Chondrocyte (in vitro differentiated cells): ENCODE results near the gene DLG2. TPM values are rescaled to one million over a fixed set of nuclear protein-coding genes. Genes with fewer than 3 reads are reported as not detected.

Source experiments
- DNase-seq: peaks from one replicate; pipeline ENCODE4 v3.0.0; 2021; ENCODE audit warnings: mixed read lengths, low spot score
- H3K27ac Mint-ChIP-seq: one replicate; pipeline ENCODE4 v1.8.0; 2021; ENCODE audit warnings: mild to moderate bottlenecking, moderate library complexity, mixed read lengths; ENCODE audit not compliant: unreplicated experiment
- H3K27me3 Mint-ChIP-seq: 2 replicates; pipeline ENCODE4 v1.8.0; 2021; ENCODE audit warnings: low read depth, mixed read lengths
- H3K36me3 Mint-ChIP-seq: 2 replicates; pipeline ENCODE4 v1.8.0; 2021; ENCODE audit warnings: low read depth, mixed read lengths
- H3K4me1 Mint-ChIP-seq: 2 replicates; pipeline ENCODE4 v1.8.0; 2021; ENCODE audit warnings: low read depth, mild to moderate bottlenecking, mixed read lengths
- H3K4me3 Mint-ChIP-seq: one replicate; pipeline ENCODE4 v1.8.0; 2021; ENCODE audit warnings: mild to moderate bottlenecking, moderate library complexity, mixed read lengths; ENCODE audit not compliant: unreplicated experiment
- H3K9me3 Mint-ChIP-seq: 2 replicates; pipeline ENCODE4 v1.8.0; 2021; ENCODE audit warnings: low read depth, mixed read lengths
- total RNA-seq: library from RNA; stranded (reverse); gene quantifications from 3 replicates; pipeline ENCODE4 v1.2.1, GENCODE V29; 2021
- TF ChIP-seq, protein P1 (sequence below): fragments of 200-600 bp; sonication (generic); IDR thresholded peaks from 2 replicates; pipeline ENCODE4 v1.5.0; 2021; ENCODE audit warnings: antibody characterized with exemption, mild to moderate bottlenecking, moderate library complexity

Gene DLG2
- total RNA-seq, 1 donor from 2014 or later: 1.3 TPM

DNA sequence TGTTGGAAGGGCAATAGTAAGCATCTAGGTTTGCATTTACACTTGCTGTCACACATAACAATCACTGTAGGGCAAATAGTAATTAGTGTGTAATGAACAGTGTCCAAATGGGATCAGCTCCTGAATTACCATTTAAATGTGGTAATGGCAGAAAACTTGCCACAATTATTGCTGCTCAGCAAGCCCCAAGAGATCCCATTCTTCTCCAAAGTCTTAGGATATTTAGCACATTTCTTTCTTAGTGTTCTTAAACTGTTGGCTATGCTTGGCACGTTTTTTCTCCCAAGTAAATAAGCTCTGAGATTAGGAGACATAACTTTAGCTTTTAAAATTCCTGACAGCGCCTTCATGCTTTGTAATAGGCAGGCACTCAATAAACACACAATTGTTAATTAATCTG lies 1037.0 kb downstream of the DLG2 start:
- no peak for DNase-seq
- Mint-ChIP-seq H3K4me3 (no peak overlapping the region), H3K36me3 (no peaks in the 10 kb centered on the region), H3K27ac (no peak overlapping the region), H3K27me3 (peaks cover 4% of the 10 kb centered on the region), H3K4me1 (no peaks in the 10 kb centered on the region), H3K9me3 (peaks cover 2% of the 10 kb centered on the region)
- TF ChIP-seq, protein P1, sequence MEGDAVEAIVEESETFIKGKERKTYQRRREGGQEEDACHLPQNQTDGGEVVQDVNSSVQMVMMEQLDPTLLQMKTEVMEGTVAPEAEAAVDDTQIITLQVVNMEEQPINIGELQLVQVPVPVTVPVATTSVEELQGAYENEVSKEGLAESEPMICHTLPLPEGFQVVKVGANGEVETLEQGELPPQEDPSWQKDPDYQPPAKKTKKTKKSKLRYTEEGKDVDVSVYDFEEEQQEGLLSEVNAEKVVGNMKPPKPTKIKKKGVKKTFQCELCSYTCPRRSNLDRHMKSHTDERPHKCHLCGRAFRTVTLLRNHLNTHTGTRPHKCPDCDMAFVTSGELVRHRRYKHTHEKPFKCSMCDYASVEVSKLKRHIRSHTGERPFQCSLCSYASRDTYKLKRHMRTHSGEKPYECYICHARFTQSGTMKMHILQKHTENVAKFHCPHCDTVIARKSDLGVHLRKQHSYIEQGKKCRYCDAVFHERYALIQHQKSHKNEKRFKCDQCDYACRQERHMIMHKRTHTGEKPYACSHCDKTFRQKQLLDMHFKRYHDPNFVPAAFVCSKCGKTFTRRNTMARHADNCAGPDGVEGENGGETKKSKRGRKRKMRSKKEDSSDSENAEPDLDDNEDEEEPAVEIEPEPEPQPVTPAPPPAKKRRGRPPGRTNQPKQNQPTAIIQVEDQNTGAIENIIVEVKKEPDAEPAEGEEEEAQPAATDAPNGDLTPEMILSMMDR: no peak

DNA sequence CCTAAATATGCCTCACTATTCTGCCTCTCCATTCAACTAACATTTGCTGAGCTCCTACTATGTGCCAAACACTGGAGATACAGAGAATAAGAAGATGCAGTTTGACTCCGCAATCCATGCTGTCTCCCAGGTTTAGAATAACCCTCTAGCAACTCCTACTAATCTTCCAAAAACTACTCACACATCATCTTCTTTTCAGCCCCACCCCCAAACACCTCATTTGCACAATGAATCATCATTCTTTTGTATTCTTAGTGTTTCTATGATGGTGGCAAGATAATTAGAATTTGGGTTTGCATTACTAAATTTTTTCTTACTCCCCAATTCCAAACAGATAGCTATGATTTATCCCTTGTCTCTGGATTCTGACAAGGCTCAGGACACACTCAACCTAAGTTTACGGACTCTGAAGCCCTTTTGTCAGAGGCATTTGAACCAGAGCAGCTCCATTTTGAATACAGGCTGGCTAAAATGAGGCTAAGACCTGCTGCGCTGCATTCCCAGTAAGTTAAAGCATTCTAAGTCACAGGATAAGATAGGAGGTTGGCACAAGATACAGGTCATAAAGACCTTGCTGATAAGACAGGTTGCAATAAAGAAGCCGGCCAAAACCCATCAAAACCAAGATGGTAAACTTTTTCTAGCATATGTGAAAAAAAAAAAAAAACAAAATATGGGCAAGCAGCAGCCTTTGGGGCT lies 1038.9 kb downstream of the DLG2 start:
- Mint-ChIP-seq H3K4me3 (no peak overlapping the region), H3K27ac (no peak overlapping the region), H3K27me3 (peaks cover 4% of the 10 kb centered on the region), H3K4me1 (no peaks in the 10 kb centered on the region), H3K9me3 (no peaks in the 10 kb centered on the region), H3K36me3 (no peaks in the 10 kb centered on the region)
- TF ChIP-seq, protein P1: no peak
- no peak for DNase-seq

DNA sequence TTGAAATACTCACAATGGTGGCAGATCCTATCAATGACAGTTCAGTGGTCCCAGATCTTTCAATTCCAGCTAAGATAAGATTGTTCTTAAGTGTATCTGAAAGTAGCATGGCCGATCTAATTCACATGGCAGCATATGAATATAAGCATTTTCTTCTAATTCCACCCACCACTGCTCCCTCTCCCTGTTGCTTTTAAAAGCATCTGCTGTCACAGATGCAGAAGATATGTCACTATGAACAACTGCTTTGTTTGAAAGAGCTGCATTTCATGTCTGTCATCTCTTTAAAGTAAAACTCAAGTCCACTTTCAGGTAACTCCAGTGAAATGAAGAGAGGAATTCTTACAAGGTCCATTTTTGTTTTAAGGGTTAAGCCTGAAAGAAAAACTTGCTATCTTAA lies 1044.0 kb downstream of the DLG2 start:
- no peak overlapping the region for H3K4me3 Mint-ChIP-seq
- no peaks in the 10 kb centered on the region for H3K4me1 Mint-ChIP-seq
- peaks cover 2% of the 10 kb centered on the region for H3K27me3 Mint-ChIP-seq
- DNase-seq: no peak
- no peaks in the 10 kb centered on the region for H3K9me3 Mint-ChIP-seq
- no peaks in the 10 kb centered on the region for H3K36me3 Mint-ChIP-seq
- TF ChIP-seq, protein P1: no peak
- H3K27ac Mint-ChIP-seq: no peak overlapping the region

DNA sequence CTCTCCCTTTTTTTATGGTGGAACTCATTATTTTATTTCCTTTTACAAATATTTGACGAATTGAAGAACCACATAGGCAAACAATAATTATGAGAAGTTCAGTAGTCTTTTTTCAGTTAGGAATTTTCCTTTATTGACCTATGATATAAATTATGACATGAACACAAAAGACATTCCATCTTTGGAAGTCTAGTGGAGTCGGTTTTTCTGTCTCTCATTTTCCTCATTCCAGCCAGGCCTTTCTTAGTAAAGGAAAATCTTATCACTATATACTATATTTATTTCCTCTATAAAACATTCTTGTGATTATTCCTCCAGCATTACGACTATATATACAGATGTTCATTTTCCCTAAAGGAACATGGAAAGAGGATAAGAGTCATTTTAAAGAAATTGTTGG lies 1046.1 kb downstream of the DLG2 start:
- DNase-seq: no peak
- H3K4me1 Mint-ChIP-seq: no peaks in the 10 kb centered on the region
- no peaks in the 10 kb centered on the region for H3K36me3 Mint-ChIP-seq
- no peak overlapping the region for H3K27ac Mint-ChIP-seq
- peaks cover 7% of the 10 kb centered on the region for H3K27me3 Mint-ChIP-seq
- no peak overlapping the region for H3K4me3 Mint-ChIP-seq
- H3K9me3 Mint-ChIP-seq: no peaks in the 10 kb centered on the region
- TF ChIP-seq, protein P1: no peak

DNA sequence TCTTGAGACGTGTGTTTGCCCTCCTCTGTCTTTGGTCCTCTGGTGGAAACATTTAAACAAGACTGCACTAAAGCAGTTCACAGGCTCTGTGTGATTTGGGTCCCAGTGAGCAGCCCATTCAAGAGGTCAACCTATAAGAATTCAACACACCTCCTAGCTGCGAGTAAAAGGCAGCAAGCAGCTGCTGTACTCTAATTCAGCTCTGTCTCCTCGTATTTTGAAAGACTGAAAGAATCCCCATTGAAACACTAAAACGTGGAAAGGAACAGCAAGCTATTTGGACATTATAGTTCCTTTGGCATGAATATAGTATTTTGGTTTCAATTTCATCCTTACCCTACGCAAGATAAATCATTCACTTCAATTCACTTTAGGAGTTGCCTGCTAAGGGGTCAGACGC lies 1046.7 kb downstream of the DLG2 start:
- Mint-ChIP-seq H3K27me3 (peaks cover 7% of the 10 kb centered on the region), H3K36me3 (no peaks in the 10 kb centered on the region), H3K4me1 (no peaks in the 10 kb centered on the region), H3K27ac (no peak overlapping the region), H3K4me3 (no peak overlapping the region), H3K9me3 (no peaks in the 10 kb centered on the region)
- TF ChIP-seq, protein P1: no peak
- no peak for DNase-seq
